IPS-20b (cell line): ENCODE data around the gene OR52B2.

Experiments used
- H3K27ac ChIP-seq: one replicate; pipeline ENCODE4 v1.5.1; 2013; ENCODE audit warnings: low read length
- H3K27me3 ChIP-seq: 2 replicates; pipeline ENCODE4 v1.6.1; 2013; ENCODE audit warnings: mild to moderate bottlenecking, low read length, inconsistent platforms; ENCODE audit not compliant: insufficient read depth
- H3K36me3 ChIP-seq: 2 replicates; pipeline ENCODE4 v1.6.1; 2013; ENCODE audit warnings: low read depth, mild to moderate bottlenecking, inconsistent platforms, low read length, moderate library complexity; ENCODE audit not compliant: insufficient read depth
- H3K4me1 ChIP-seq: 2 replicates; pipeline ENCODE4 v1.6.1; 2013; ENCODE audit warnings: mild to moderate bottlenecking, control low read depth, inconsistent platforms, low read length, moderate library complexity; ENCODE audit not compliant: insufficient read depth
- H3K4me3 ChIP-seq: 2 replicates; pipeline ENCODE4 v1.5.1; 2013; ENCODE audit warnings: mild to moderate bottlenecking, low read length, inconsistent platforms
- H3K9ac ChIP-seq: 2 replicates; pipeline ENCODE4 v1.6.1; 2013; ENCODE audit warnings: low read depth, mild to moderate bottlenecking, inconsistent platforms, low read length, moderate library complexity
- H3K9me3 ChIP-seq: 2 replicates; pipeline ENCODE4 v1.6.1; 2013; ENCODE audit warnings: mild to moderate bottlenecking, low read depth, low read length, inconsistent platforms; ENCODE audit not compliant: insufficient read depth

OR52B2 gene

GRCh38 chr11:6201481-6201880, 31.4 kb upstream of the OR52B2 start:
- Histone ChIP-seq H3K9ac (no peak overlapping the region), H3K4me3 (no peak overlapping the region), H3K9me3 (no peaks in the 10 kb centered on the region), H3K27me3 (no peaks in the 10 kb centered on the region), H3K36me3 (peaks cover 14% of the 10 kb centered on the region), H3K27ac (no peak overlapping the region), H3K4me1 (peaks cover 7% of the 10 kb centered on the region)

- no peaks in the 10 kb centered on the region for H3K9me3 ChIP-seq
- H3K4me3 ChIP-seq: no peak overlapping the region
- H3K9ac ChIP-seq: no peak overlapping the region
- peaks cover 7% of the 10 kb centered on the region for H3K4me1 ChIP-seq
- H3K36me3 ChIP-seq: peaks cover 9% of the 10 kb centered on the region
- no peak overlapping the region for H3K27ac ChIP-seq
- H3K27me3 ChIP-seq: no peaks in the 10 kb centered on the region
Observed at GRCh38 chr11:6200975-6201374, 30.8 kb upstream of the OR52B2 start.

GRCh38 chr11:6199174-6199810, 29.2 kb upstream of the OR52B2 start, which contains the start of gene OR52W1:
OR52W1 (plus strand) TSS chr11:6199224; CDS start chr11:6199224, 0 bp downstream.
- no peak within 1 kb of the TSS for H3K27ac ChIP-seq
- no peaks in the 10 kb centered on the region for H3K36me3 ChIP-seq
- H3K9ac ChIP-seq: no peak within 1 kb of the TSS
- H3K4me1 ChIP-seq: peaks cover 7% of the 10 kb centered on the region
- no peaks in the 10 kb centered on the region for H3K27me3 ChIP-seq
- no peaks in the 10 kb centered on the region for H3K9me3 ChIP-seq
- H3K4me3 ChIP-seq: no peak within 1 kb of the TSS

GRCh38 chr11:6197466-6198200, 27.5 kb upstream of the OR52B2 start:
- Histone ChIP-seq H3K4me1 (peaks cover 7% of the 10 kb centered on the region), H3K4me3 (no peak overlapping the region), H3K27me3 (no peaks in the 10 kb centered on the region), H3K27ac (no peak overlapping the region), H3K36me3 (no peaks in the 10 kb centered on the region), H3K9me3 (no peaks in the 10 kb centered on the region), H3K9ac (no peak overlapping the region)

GRCh38 chr11:6196396-6196795, 26.3 kb upstream of the OR52B2 start:
- H3K4me1 ChIP-seq: peaks cover 6% of the 10 kb centered on the region
- no peaks in the 10 kb centered on the region for H3K9me3 ChIP-seq
- no peak overlapping the region for H3K9ac ChIP-seq
- no peak overlapping the region for H3K27ac ChIP-seq
- H3K36me3 ChIP-seq: no peaks in the 10 kb centered on the region
- no peaks in the 10 kb centered on the region for H3K27me3 ChIP-seq
- no peak overlapping the region for H3K4me3 ChIP-seq

- no peaks in the 10 kb centered on the region for H3K9me3 ChIP-seq
- no peaks in the 10 kb centered on the region for H3K4me1 ChIP-seq
- no peaks in the 10 kb centered on the region for H3K27me3 ChIP-seq
- no peaks in the 10 kb centered on the region for H3K36me3 ChIP-seq
- H3K27ac ChIP-seq: no peak overlapping the region
- no peak overlapping the region for H3K4me3 ChIP-seq
- no peak overlapping the region for H3K9ac ChIP-seq
Observed at GRCh38 chr11:6194065-6194581, 24.0 kb upstream of the OR52B2 start.

- H3K9ac ChIP-seq: no peak overlapping the region
- no peak overlapping the region for H3K27ac ChIP-seq
- no peaks in the 10 kb centered on the region for H3K4me1 ChIP-seq
- H3K9me3 ChIP-seq: no peaks in the 10 kb centered on the region
- H3K36me3 ChIP-seq: no peaks in the 10 kb centered on the region
- no peak overlapping the region for H3K4me3 ChIP-seq
- H3K27me3 ChIP-seq: no peaks in the 10 kb centered on the region
Observed at GRCh38 chr11:6191742-6192141, 21.6 kb upstream of the OR52B2 start.

- Histone ChIP-seq H3K36me3 (no peaks in the 10 kb centered on the region), H3K9ac (no peak overlapping the region), H3K4me3 (no peak overlapping the region), H3K4me1 (no peaks in the 10 kb centered on the region), H3K27me3 (no peaks in the 10 kb centered on the region), H3K27ac (no peak overlapping the region), H3K9me3 (peaks cover 10% of the 10 kb centered on the region; the same call in 1 of the 2 replicates)
Observed at GRCh38 chr11:6175440-6175839, 5.3 kb upstream of the OR52B2 start.

GRCh38 chr11:6156628-6157359, 13.3 kb downstream of the OR52B2 start:
- Histone ChIP-seq H3K36me3 (no peaks in the 10 kb centered on the region), H3K4me1 (no peaks in the 10 kb centered on the region), H3K9me3 (no peaks in the 10 kb centered on the region), H3K27ac (no peak overlapping the region), H3K9ac (no peak overlapping the region), H3K27me3 (no peaks in the 10 kb centered on the region), H3K4me3 (no peak overlapping the region)

GRCh38 chr11:6152126-6152525, 18.0 kb downstream of the OR52B2 start:
- Histone ChIP-seq H3K9me3 (no peaks in the 10 kb centered on the region), H3K27ac (no peak overlapping the region), H3K4me3 (no peak overlapping the region), H3K9ac (no peak overlapping the region), H3K36me3 (no peaks in the 10 kb centered on the region), H3K27me3 (no peaks in the 10 kb centered on the region), H3K4me1 (no peaks in the 10 kb centered on the region)

- Histone ChIP-seq H3K9me3 (no peaks in the 10 kb centered on the region), H3K27ac (no peak overlapping the region), H3K27me3 (no peaks in the 10 kb centered on the region), H3K9ac (no peak overlapping the region), H3K4me3 (no peak overlapping the region), H3K4me1 (no peaks in the 10 kb centered on the region), H3K36me3 (no peaks in the 10 kb centered on the region)
Observed at GRCh38 chr11:6151117-6151516, 19.0 kb downstream of the OR52B2 start.
